Measurements from ENCODE around the gene YJU2.

Gene YJU2

DNA sequence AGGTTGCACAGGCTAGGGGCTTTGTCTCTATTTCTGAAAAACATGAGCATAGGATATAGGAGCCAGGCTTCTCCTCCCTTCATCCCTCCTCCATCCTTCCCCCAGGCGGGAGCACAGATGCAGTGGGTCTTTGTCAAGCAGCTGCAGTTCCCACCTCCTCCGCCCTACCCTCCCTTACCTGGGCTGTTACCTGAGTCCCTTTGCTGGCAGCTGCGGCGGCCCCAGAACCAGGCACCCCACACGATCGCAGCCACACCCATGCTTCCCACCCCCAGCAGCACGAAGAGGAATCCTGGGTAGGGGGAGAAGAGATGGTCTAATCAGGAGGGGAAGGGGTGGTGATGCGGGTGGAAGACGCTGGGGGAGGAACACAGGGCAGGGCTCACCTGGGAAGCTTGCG is 47.5 kb downstream of the YJU2 start:
- no peak for DNase-seq (ENCODE audit: low read depth, low spot score)
- no peak overlapping the region for H3K27ac ChIP-seq

DNA sequence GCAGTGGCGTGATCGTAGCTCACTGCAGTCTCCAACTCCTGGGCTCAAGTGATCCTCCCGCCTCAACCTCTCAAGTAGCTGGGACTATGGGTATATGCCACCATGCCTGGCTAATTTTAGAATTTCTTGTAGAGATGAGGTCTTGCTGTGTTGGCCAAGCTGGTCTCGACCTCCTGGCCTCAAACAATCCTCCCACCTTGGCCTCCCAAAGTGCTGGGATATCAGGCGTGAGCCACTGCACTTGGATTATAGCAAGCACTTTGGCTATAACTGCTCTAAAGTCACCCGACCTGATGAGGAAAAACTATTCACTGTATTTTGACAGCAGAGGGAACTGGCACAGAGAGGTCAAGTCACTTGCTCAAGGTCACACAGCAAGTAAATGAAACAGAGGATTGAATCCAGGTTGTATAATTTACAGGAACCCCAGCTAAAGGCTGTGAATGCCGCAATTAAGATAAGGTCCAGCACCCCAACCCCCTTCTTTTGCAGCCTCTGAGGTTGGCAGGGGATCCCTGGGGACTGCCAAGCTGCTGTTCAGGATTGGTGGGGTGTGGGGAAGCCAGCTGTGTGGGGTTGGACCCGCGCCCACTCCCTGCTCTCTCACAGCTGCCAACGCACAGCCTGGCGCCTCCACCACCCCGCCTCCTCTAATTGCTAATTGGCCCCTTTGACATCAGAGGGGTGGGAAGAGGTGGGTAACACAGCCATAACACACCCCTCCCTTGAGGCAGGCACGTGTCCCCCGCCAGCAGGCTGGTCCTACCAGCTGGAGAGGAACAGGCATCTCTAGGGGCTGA is 49.3 kb downstream of the YJU2 start:
- H3K27ac ChIP-seq, result no peak overlapping the region
- DNase-seq (ENCODE audit: low read depth, low spot score), result no peak

- DNase-seq (ENCODE audit: low read depth, low spot score), result no peak
- H3K27ac ChIP-seq, result no peak overlapping the region
These were observed 51.3 kb downstream of the YJU2 start for GRCh38 chr19:4297901-4298809.

DNA sequence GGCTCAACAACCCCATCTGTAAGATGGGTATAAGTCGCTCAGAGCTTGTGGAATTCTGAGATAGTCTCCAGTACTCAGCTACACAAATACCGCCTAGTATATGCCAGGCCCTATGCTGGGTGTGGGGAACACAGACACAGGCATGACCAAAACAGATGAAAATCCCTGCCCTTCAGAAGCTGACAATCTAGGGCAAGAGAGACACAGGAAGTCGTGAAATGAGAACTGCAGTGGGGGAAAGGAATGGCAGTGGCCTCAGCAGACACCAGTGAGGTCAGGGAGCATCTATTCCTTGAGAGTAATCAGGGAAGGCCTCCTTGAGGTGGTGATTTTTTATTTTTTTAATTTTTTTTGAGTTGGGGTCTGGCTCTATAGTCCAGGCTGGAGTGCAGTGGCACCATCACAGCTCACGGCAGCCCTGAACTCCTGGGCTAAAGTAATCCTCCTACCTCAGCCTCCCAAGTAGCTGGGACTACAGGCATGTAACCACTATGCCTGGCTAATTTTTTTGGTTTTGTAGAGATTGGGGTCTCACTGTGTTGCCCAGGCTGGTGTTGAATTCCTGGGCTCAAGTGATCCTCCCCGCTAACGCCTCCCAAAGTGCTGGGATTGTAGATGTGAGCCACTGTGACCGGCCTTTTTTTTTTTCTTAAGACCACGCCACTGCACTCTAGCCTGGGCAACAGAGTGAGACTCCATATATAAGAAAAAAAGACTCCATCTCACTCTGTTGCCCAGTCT is 52.1 kb downstream of the YJU2 start:
- no peak for DNase-seq (ENCODE audit: low read depth, low spot score)
- H3K27ac ChIP-seq, result no peak overlapping the region

DNA sequence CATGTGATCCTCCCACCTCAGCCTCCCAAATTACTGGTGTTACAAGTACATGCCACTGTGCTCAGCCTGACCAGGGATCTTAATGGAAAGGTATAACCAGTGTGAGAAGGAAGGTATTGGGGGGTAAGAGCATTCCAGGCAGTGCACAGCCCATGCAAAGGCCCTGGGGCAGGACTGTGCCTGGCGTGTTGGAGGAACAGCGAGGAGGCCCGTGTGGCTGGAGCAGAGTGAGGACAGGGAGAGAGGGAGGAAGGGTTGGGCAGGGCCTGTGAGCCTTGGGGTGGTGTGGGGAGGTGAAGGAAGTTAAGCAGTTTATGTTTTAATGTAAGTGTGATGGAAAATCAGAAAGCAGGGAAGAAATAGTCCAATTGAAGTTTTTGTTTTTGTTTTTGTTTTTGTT is 53.7 kb downstream of the YJU2 start:
- no peak for DNase-seq (ENCODE audit: low read depth, low spot score)
- H3K27ac ChIP-seq, result no peak overlapping the region

- DNase-seq (ENCODE audit: low read depth, low spot score), result no peak
These were observed 54.8 kb downstream of the YJU2 start for GRCh38 chr19:4301590-4302242.

GRCh38 chr19:4302243-4302640 is 55.4 kb downstream of the YJU2 start, which contains the start of gene TMIGD2:
Gene TMIGD2, minus strand, starts transcription at chr19:4302389. Its CDS starts 4 bp downstream, at chr19:4302385.
- DNase-seq (ENCODE audit: low read depth, low spot score), result no peak
- no peak within 1 kb of the TSS for H3K27ac ChIP-seq

More at GRCh38 chr19:4301590-4302242, 54.8 kb downstream of the YJU2 start:
- H3K27ac ChIP-seq, result no peak overlapping the region

GRCh38 chr19:4303819-4304537 is 57.1 kb downstream of the YJU2 start:
- DNase-seq (ENCODE audit: low read depth, low spot score), result no peak
- H3K27ac ChIP-seq, result no peak overlapping the region

DNA sequence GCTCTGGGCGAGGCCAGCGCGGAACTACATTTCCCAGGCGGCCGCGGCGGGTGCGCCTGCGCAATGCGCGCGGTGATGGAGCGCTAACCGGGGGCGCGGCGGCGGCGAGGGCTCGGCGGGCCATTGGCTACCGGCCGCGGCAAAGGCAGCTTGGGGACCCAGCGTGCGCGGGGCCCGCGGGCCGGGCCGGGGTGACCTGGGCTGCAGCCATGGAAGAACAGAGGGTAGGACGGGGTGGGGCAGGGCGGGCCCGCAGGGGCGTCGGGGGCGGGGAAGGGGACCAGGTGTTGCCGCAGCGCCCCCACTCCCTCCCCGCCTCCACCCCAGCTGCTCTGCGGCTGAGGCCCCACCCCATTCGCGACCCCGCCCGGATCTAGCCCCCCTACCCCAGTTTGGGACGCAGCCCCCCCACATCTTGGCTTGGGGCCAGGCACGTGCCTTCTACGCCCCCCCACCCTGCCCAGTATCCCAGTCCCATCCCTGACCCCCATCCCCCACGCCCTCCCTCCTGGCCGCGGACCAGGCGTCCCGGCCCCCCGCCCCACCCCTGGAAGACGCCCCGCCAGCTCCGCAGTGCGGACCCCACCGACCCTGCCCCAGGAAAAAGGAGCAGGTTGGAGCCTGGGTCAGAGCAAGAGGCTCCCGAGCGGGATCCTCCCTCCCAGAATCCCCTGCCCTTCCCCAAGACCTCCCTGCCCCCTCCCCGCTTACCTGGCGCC is 57.8 kb downstream of the YJU2 start, which contains the start of gene FSD1:
TSS of gene FSD1 (plus strand) at position 61 of the 719 bp plus-strand sequence. CDS start at position 210, 149 bp downstream.
- H3K27ac ChIP-seq, result no peak within 1 kb of the TSS
- DNase-seq (ENCODE audit: low read depth, low spot score), result no peak

DNA sequence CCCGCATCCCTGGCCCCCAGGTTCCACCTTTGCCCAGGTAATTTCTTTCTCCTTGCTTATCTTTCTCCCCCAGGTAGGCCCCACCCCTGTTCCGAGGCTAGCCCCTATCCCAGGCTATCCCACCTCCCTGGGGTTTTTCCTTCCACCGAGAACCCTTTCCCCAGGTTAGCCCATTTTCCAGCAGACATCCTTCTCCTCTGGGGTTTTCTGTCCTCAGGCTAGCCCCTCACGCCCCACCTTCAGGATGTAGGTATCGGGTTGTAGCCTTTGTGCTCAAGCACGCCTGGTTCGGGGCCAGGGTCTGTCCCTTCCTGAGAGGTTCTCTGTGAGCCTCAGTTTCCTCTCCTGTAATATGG is 58.4 kb downstream of the YJU2 start:
- no peak for DNase-seq (ENCODE audit: low read depth, low spot score)

DNA sequence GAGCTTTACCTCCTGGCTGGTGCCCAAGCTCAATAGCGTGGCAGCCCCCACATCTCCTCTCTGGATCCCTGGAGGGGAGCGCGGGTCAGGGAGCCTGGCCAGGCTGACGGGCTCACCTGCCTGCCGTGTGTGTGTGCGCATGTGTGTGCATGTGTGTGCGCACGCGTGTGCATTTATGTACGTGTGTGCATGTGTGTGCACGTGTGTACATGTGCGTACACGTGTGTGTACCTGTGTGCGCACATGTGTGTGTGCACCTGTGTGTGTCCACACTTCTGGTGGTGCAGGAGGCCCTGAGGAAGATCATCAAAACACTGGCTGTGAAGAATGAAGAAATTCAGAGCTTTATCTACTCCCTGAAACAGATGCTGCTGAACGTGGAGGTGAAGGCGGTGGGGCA is 58.8 kb downstream of the YJU2 start:
- no peak for DNase-seq (ENCODE audit: low read depth, low spot score)
- H3K27ac ChIP-seq, result no peak overlapping the region

More for the DNA sequence above, 58.4 kb downstream of the YJU2 start:
- H3K27ac ChIP-seq, result no peak overlapping the region

DNA sequence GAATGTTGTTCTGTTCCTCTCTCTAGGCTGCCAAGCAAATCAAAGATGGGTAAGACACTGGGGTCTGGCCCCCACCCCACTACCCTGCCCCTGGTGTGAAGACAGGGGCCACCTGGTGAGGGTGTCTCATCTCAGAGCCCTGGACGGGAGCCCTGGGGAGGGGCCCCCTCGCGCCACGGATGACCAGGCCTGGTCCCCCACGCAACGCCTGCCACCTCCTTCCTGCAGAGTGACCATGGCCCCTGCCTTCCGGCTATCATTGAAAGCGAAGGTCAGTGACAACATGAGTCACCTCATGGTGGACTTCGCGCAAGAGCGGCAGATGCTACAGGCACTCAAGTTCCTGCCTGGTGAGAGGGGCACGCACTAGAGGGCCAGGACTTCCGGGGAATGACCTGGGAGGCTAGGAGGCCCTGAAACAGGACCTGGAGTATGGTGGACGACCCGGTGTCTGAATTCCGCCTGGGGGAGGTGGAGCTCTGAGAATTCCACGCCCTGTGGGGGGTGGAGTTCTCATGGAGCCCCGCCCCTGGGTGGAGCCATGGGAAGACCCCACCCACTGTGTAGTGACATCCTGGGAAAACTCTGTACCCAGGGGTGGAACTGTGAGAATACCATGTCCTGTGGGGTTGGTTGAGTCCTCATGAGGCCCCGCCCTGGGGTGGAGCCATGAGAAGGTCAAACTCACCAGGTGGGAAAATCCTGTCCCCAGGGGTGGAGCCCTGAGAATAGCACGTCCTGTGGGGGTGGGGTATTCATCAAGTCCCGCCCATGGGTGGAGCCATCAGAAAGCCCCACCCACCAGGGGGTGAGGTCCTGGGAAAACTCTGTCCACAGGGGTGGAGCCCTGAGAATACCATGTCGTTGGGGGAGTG is 63.6 kb downstream of the YJU2 start:
- DNase-seq (ENCODE audit: low read depth, low spot score), result no peak
- H3K27ac ChIP-seq, result no peak overlapping the region

DNA sequence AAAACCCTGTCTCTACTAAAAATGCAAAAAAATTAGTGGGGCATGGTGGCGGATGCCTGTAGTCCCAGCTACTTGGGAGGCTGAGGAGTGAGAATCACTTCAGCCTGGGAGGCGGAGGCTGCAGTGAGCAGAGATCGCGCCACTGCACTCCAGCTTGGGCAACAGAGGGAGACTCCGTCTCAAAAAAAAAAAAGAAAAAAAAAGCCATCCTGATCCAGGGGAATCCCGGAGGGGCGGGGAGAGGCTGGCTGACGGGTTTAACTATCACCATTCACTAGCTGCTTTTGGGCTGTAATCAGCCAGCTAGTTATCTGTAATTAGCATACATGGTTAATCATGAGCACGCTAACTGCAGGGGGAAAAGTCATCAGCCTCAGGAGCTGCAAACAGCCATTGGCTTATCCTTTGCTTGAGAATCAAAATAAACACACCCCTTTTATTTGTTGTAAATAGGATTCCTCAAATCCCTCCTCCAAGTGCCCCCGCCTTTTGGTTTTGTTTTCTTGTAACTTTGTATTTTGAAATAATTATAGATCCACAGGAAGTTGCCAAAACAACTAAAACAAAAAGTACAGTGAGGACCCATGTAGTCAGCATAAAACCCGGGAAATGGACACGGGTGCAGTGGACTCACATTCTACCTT is 67.1 kb downstream of the YJU2 start:
- no peak for DNase-seq (ENCODE audit: low read depth, low spot score)
- no peak overlapping the region for H3K27ac ChIP-seq

DNA sequence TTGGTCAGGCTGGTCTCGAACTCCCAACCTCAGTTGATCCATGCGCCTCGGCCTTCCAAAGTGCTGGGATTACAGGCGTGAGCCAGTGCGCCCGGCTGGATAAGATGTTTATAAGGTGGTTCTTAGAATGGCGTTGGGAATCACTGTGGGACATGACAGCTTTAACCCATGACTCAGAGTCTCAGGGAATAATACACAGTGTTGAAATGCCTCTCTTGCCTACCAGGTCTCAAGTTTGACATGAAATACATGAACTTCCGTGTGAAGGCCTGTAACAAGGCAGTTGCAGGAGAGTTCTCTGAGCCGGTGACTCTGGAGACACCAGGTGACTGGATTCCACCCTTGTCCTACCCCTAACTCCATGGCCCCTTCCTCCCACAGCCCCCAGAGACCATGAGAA is 70.1 kb downstream of the YJU2 start:
- DNase-seq (ENCODE audit: low read depth, low spot score), result no peak
- H3K27ac ChIP-seq, result no peak overlapping the region

GRCh38 chr19:4318460-4318859 is 71.6 kb downstream of the YJU2 start:
- no peak overlapping the region for H3K27ac ChIP-seq
- DNase-seq (ENCODE audit: low read depth, low spot score), result no peak

Data from epithelial cell of prostate (primary cell).